HG03575 (cell line): Measurements from ENCODE around the gene REPIN1.

Source experiments
- ATAC-seq: cut with Tn5 transposase; IDR thresholded peaks from one replicate; pipeline ENCODE4 v1.9.1; 2021; ENCODE audit not compliant: unreplicated experiment, insufficient number of reproducible peaks, low FRiP score; ENCODE audit errors: extremely low read depth

The REPIN1 gene

DNA sequence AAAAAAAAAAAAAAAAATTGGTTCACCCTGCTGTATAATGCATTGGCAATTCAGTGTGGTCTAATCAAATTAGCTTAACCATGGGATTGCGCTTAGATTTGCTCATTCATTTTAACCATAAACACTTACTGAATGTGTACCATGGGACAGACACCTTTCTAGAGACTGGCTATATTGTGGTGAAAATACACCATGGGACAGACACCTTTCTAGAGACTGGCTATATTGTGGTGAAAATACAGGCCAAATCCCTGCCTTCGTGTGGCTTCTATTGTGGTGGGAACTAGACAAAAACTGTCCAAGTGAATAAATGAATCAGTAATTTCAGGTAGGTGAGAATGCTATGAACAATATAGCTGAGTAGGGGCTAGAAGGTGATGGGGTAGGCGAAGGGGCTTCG is 10.2 kb upstream of the REPIN1 start:
- ATAC-seq = no peak

GRCh38 chr7:150358988-150359621 is 9.5 kb upstream of the REPIN1 start:
- ATAC-seq = no peak

DNA sequence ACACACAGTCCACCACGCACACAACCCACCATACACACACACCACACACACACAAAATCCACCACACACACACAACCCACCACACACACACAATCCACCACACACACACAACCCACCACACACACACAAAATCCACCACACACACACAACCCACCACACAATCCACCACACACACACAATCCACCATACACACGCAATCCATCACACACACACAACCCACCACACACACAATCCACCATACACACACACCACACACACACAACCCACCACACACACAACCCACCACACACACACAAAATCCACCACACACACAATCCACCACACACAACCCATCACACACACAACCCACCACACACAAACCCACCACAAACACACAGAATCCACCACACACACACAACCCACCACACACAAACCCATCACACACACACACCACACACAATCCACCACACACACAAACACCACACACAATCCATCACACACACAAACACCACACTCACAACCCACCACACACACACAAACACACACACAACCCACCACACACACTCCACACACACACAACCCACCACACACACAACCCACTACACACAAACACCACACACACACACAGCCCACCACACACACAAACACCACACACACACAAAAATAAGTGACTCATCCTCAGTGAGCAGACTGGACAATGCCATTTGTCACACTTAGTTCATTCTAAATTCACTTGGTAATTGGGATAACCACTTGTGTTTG is 8.8 kb upstream of the REPIN1 start:
- ATAC-seq = no peak

- ATAC-seq = no peak
Observed at GRCh38 chr7:150360363-150361058, 8.1 kb upstream of the REPIN1 start.

GRCh38 chr7:150361402-150361801 is 7.2 kb upstream of the REPIN1 start:
- ATAC-seq = no peak

GRCh38 chr7:150361807-150362621 is 6.6 kb upstream of the REPIN1 start:
- ATAC-seq = no peak

- no peak for ATAC-seq
Observed at GRCh38 chr7:150363370-150363769, 5.3 kb upstream of the REPIN1 start.

DNA sequence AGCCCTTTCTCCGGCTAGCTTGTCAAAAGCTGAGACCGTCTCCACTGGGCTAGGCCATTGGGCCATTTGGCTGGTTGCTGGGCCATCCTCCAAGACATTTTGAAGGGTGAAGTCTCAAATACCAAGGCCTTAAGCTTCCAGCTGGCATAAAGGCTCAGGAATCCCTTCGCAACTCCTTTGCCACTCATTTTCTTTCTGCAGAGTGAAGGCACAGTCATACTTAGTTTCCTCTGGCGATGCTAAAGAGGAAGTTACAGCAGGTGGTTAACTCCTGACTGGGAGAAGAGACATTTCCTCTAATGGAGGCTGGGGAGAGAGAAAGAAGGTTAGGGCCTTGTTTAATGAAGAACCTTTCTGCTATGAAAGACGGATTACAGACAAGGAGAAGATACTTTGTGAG is 4.8 kb upstream of the REPIN1 start:
- no peak for ATAC-seq

GRCh38 chr7:150365194-150365593 is 3.4 kb upstream of the REPIN1 start:
- no peak for ATAC-seq

DNA sequence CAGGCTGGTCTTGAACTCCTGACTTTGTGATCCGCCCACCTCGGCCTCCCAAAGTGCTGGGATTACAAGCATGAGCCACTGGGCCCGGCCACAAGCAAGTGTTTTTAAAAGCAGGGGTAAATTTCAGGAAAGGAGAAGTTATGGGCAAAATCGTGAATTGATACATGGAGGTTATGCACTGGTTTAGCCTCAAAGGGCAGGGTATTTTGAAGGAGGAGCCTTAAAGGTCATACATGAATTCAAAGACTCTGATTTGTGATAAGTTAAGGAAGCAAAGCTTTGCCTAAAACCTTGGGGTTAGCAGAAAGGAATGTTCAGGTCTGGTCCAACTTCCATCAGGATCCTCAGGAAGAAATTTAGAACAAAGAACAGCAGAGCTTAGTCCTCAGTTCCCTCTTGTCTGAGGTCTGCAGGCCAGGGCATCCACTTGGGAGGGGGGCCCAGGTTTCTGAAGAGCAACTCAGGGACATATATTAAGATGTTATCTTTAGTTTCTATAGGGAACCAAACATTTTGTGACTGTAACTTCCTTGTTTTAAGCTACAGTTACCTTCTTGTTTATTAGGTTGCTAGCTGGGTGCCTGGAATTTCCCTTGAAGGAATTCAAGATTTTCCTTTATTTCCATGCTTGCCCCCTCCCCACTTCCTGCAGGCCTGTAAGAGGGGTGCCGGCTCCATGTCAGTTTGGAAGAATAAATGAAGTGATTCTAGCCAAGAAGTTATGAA is 2.8 kb upstream of the REPIN1 start:
- ATAC-seq = no peak

- ATAC-seq = no peak
Observed at GRCh38 chr7:150367677-150368095, 936 bp upstream of the REPIN1 start.

DNA sequence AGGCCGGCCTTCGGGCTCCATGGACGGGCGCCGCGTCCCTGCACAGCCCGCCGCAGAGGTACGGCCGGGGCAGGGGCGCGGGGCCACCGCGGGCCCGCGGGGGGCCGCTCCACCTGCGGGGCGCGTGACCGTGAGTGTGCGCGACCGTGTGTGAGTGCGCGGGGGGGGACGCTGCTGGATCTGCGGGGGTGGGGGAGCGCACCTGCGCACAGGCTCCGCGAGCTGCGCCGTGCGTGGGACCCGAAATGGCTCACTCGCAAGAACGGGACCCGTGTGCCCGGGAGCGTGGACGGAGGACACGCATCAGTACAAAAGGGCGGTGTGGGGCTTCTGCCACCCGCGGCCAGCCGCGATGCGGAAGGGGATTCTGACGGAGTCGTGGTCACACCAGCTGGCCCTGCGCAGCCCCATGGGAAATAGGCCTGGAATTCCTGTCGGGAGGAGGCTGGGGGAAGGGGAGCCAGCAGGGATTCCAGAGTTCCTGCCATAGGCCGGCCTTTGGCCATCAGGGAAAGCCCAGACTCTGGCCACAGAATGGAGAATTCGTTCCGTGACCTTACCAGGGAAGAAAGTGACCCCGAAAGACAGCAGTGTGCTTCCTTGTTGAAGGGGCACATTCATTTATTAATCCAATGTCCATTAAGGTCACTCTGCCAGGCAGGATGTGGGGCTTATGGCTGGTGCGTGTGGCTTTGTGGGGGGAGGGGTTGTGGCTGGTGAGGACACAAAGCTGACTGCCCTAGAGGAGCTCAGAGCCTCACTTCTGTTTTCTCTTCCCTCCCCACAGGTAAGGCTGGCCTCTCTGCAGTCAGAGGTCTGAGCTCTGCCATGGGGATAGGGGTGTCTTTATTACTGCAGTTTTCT is 494 bp downstream of the REPIN1 start:
- ATAC-seq = no peak

DNA sequence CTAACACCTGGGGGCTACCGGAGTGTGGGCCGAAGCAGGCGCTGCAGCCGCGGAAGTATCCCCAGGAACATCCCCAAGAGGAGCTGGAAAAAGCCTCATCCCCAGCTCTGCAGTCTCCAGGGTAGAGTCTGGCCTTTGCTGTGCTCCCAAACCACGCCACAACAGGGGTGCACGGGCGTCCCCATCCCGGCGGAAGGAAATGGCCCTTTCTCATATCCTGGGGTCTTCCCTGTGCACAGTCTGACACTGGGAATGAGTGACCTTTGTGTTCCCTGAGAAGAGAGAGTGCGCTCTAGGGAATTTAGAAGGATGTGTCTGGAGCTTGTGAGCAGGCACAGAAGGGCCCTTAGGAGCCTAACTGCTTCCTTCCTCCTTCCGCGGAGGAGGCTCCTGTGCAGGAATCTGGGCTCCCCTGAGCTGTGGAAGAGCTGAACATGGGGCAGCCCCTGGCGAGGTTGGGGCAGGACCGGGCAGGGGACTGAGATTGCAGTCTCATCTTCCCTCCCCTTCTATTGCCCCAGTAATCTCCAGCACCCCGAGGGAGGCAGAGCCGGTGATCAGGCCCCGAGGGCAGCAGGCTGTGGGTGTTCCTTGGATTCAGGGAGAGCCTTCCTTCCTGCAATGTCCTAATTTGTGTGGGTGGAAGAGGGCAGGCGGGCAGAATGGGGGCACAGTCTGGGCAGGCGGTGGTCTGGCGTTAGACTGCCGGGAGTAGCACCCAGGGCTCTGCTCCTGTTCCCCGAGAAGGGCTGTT is 1.3 kb downstream of the REPIN1 start:
- no peak for ATAC-seq

GRCh38 chr7:150370612-150371071 is 2.0 kb downstream of the REPIN1 start:
- ATAC-seq = no peak

GRCh38 chr7:150371131-150371995 is 2.7 kb downstream of the REPIN1 start:
- ATAC-seq = no peak

DNA sequence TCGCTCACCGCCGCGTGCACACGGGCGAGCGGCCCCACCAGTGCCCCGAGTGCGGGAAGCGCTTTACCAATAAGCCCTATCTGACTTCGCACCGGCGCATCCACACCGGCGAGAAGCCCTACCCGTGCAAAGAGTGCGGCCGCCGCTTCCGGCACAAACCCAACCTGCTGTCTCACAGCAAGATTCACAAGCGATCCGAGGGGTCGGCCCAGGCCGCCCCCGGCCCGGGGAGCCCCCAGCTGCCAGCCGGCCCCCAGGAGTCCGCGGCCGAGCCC is 3.3 kb downstream of the REPIN1 start:
- no peak for ATAC-seq
